NCI-H2196 (cell line): ENCODE results near the gene LTBP3.

Experiments used
- DNase-seq: peaks from one replicate; lab custom pipeline; 2025; ENCODE audit not compliant: unreplicated experiment; lab: John Stamatoyannopoulos, UW

Gene LTBP3

GRCh38 chr11:65558002-65558929, at the start of gene LTBP3:
TSS of gene LTBP3 (minus strand) at chr11:65558359. CDS start at chr11:65557959, 400 bp downstream.
- peak; percentile 70 for DNase-seq

DNA sequence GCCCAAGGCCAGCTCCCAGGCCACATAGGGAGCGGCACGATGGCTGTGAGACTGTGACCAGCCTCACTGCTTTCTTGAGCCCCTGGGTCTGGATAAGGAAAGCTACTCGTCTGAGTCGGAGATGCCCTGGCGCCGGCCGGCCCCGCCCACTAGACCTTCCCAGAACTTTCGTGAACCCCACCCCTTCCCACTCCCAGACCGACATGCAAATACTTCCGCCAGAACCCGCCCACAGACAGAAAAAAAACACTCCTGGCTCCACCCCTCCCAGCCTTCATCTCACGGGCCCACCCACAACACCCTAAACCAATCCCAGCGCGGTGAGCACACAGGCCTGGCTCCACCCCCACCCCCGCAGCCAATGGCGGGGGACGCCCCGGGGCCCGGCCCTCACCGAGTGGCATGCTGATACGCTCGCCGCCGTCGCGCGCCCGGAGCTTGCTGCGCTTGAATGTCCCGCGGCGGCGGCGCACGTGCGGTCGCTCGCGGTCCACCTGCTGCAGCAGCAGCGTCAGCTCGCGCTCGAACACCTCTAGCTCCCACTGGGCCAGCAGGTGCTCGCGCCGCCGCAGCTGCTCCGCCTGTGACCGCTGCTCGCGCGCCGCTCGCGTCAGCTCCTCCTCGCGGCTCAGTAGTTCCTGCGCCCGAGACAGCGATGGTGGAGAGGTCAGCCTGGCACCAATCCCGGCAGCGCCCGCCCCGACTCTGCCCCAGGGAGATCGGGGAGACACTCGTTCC, 48.9 kb upstream of the LTBP3 start:
- peak; percentile 98 for DNase-seq

DNA sequence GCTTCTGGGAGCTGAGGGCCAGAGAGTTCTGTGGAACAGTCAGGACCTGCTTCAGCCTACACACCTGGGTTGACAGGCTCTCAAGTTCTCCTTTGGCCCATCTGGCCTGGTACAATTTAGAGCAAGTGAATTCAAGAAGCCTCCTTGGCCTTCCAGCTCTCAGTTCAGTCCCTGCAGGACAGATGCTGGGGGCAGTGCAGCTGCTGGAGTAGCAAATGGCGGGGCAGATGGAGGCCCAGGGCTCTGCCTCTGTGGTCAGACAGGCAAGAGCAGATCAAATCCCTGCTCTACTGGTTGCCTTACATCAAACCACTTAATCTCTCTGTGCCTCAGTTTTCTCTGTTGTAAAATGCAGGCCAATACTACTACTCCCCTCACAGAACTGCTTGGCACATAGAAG, 46.1 kb upstream of the LTBP3 start:
- DNase-seq = no peak

GRCh38 chr11:65599955-65600246, 41.7 kb upstream of the LTBP3 start:
- no peak for DNase-seq

GRCh38 chr11:65599216-65599954, 41.2 kb upstream of the LTBP3 start:
- DNase-seq = no peak

DNA sequence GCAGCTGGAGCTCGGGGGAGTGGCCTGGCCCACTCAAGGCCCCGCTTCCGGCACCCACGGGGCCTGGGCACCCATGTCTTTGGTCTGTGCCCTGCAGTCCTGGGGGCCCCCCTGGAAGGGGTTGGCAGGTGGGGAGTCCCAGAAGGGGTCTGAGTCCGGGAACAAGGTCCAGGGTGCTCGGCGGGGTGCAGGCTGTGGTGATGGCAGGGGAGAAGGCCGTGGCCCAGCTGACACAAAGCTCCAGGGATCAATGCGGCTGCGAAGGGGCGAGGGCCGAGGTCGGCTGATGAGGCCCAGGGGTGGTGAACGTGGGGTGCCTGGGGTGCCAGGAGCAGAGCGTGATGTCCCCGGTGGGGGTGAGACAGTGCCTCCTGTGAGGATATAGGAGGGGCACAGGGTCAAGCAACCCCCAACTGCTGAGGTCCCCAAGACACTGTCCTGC, 40.1 kb upstream of the LTBP3 start:
- no peak for DNase-seq

GRCh38 chr11:65596520-65596919, 38.4 kb upstream of the LTBP3 start:
- no peak for DNase-seq

DNA sequence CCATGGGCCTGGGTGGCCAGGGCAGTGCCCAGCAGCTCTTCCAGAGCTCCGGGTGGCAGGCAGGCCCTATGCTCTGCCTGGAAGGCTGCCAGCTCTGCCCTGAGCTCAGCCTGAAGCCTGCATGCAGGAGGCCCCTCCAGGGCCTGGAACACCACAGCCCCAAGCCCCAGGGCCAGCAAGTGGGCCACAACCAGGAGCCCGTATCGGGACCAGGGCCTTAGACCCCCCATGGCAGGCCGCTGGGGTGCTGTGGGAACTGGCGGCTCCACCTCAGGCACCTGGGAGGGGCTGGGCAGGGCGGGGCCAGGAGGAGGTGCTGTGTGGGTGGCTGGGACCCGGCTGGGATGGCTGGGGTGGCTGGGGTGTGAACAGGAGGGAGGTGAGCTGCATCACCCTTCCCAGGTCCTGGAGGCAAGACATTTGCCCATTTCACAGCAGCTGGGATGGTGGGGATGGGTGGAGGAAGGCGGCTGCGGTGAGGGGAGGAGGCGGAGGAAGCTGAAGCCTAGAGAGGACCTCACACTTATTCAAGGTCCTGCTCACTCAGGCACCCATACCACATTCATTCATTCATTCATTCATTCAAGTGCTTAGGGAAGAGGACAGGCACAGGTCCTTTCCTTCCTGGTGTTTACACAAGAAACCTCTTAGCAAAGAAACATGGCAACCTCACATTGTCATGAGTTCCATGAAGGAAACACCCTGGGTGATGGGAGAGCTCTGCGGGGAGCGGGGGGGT, 37.6 kb upstream of the LTBP3 start, which contains the start of gene KCNK7:
Gene KCNK7 (minus strand): TSS at position 258 of the 739 bp plus-strand sequence. CDS start 28 bp downstream, at position 230.
- DNase-seq = no peak

GRCh38 chr11:65595131-65595530, 37.0 kb upstream of the LTBP3 start:
- DNase-seq = no peak

DNA sequence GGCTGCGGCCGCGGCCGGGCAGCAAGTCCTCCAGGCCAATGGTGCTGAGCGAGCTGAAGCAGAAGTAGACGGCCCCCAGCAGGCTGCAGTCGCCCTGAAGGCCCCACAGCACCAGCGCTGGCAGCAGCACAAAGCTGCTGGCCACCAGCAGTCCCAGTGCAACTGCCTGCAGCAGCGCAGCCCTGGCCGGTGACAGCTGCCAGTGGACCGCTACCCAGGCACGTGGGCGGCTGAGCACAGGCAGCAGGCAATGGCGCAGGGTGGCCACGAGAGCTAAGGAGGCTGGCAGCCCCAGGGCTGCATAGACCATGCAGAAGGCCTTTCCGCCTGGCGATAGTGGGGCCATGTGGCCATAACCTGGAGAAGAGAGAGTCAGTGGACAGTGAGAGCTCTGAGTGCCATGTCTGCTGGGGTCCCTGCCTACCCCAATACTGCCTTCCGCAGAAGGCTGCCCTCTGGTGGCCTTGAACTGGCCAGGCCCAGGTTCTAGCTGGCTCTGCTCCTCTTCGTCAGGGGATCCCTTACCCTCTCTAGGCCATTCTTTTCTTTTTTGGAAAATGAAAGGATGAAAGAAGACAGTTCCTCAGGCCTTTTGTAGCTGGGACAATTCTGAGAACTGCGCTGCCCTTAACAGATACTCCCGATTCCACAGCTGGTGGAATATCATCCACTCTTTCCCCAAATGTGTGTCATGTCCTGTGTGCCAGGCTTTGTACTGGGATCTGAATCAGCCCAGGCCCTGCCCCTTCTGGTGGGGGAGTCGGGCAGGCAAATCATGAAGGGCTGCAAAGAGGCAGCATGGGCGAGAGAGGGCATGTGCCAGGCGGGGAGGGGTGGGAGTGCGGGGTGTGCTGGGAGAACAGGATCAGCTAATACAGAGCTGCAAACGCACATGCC, 35.6 kb upstream of the LTBP3 start:
- no peak for DNase-seq

DNA sequence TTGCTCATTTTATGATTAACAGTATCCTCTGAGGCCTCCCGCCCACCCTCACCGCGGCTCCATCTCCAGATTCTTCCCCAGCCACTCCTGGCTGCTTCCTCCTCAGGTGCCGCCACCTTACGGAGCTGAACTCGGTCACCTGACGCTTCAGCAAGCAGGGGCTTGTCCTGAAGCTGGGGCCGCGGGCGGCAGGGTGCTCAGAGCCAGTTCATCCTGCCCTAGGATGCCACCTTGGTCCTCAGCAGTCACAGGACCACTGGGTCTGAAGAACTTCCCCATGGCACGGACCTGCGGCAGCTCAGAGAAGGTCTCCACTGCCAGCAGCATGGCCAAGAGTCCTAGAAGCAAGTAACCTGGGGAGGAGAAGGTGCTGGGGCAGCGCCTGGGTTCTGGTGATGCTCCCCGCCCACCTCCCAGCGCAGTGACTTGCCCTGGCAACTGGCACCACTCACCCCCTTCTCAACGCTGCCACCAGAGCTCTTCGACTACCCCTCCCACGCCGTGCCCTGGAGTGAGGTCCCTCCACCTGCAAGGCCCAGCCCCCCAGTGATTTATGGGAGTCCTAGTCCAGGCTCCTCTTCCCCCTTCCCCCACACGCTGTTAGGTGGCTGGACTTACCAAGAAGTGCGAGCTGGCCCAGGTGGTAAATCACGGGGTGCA, 34.8 kb upstream of the LTBP3 start:
- no peak for DNase-seq

GRCh38 chr11:65591939-65592857, 34.0 kb upstream of the LTBP3 start:
- DNase-seq = no peak

DNA sequence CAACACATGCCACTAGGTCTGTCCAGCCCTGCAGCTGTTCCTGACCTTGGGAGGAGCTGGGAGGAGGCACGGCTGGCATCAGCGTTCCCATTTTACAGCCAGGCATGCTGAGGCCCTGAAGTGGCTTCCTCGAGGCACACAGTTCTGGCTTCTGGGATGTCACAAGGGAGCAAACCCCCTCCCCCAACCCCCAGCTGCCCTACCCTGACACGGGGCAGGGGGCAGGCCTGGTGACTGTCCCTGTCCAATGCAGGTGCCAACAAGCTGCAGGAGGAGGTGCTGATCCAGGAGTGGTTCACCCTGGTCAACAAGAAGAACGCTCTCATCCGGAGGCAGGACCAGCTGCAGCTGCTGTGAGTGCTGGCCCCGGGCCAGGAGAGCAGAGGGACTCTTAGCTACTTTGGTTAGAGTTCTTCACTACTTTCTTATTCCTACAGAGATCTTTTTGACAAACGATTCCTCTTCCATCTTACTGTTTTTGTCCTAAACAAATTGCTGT, 32.1 kb upstream of the LTBP3 start:
- DNase-seq = peak; percentile 88

GRCh38 chr11:65589444-65590239, 31.5 kb upstream of the LTBP3 start:
- no peak for DNase-seq

DNA sequence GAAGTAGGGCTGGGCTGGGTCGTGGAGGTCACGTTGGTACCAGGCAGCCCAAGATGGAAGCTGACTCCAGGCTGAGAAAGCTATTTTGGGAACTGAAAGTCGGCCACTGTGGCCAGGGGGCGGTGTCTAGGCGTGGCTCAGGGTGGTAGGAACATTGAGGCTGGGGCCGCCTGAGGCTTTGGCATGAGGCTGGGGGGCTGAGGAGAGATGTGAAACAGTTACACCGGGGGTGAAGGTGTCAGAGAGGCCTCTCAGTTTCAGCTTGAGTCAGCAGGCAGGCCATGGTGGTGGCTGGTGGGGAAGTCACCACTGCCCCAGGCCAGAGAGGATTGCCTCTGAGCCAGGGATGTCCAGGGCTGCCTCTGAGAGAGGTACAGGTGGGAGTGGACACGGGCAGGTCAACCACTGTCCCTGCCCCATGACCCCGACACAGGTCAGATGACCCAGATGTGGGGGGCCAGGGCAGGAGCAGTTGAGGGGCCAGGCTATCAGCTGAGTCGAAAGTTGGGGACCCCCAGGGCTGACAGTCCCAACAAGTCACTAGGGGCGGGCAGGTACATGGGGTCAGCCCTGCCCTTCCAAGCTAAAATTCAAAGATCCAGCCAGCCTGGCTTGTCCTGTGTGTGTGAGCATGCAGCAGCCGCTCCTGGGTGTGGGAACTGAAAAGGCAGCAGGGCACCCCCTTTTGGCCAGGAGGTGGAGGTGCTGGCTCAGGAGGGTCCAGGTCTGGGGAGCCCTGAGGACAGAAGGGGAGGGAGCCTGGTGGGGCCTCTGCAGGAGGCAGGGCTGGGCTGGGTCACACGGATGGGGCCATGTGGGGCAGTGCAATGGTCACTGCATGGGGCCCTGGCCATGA, 30.3 kb upstream of the LTBP3 start:
- DNase-seq = peak; percentile 23

- no peak for DNase-seq
Measured at GRCh38 chr11:65586676-65587075, 28.5 kb upstream of the LTBP3 start.
